Putamen (tissue), 1 donor: ENCODE data around the gene ERCC8.
"Not testable (repeated sequence)": the region's sequence is repeated elsewhere in the genome, so short reads cannot be mapped to it uniquely, and the experiment has no call there.

Source experiments
- DNase-seq: peaks from one replicate; pipeline ENCODE4 v3.0.0-alpha.2; 2016; ENCODE audit warnings: low spot score

The ERCC8 gene

DNA sequence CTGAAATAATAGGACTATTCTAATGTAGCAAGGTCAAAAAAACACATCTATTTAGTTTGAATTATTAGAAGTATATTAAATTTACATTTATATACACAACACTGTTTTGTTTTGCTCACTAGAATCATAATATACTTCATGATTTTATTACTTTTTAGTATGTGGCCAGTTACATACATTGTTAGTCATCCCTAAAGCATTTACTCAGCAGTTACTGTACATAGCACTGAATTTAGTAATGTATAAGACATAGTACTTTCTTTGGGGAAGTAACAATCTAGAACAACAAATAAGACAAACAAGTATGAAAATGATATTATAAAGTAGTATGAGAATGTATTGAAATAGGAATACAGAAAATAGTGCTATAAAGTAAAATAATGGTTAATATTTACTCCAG lies 28.2 kb downstream of the ERCC8 start:
- no peak for DNase-seq

GRCh38 chr5:60903356-60903755 lies 41.5 kb downstream of the ERCC8 start:
- DNase-seq = peak; percentile 18

DNA sequence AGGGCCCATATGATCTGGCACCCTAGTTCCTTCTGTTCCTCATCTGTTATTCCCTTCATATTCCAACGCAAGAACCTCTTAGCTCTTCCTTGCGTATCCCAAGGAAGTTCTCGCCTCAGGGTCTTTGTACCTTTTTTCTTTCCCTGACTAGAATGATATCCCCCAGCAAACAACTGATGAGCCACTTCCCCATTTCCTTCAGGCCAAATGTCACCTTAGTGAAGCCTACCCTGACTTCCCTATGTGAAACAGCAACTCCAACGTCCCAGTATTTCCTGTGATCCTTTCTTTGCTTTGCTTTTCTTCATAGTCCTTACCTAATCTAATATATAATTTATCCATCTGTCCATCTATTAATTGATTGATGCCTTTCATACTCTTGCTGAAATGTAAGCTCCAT lies 47.9 kb downstream of the ERCC8 start:
- DNase-seq = no peak

DNA sequence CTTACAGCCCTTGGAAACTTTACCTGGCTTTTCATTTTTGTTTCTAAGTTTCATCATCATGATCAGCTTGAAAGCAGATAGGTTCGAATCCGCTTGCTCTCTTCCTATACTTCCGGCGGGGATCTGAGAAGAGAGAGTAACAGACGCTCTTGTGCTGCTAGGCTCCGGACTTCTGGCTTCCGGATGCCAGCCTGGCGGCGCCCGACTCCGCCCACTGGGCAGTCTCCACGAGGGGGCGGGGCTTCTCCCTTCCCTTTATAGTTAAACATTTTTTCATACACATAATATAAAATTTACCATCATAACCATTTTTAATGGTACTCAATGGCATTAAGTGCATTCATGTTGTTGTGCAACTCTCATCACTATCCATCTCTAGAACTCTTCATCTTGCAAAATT lies 51.3 kb downstream of the ERCC8 start:
- DNase-seq = no peak

DNA sequence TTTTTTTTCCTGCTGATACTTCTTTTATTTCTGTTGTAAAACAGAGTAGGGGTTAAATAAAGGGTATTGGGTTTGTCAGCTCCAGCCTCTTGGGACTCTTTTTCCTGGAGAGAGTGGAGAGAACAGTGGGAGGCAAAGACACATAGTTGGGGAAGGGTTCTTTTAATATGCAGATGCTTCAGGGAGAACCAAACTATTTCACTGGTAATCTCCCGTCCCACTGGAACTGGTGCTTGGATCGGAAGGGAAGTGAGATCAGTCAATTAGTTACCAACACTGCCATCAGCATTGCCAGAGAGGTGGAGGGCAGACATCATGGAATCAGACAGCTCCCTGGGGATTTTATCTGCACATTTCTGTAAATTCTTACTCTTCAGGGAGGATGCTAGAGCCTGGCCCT lies 53.2 kb downstream of the ERCC8 start:
- no peak for DNase-seq

DNA sequence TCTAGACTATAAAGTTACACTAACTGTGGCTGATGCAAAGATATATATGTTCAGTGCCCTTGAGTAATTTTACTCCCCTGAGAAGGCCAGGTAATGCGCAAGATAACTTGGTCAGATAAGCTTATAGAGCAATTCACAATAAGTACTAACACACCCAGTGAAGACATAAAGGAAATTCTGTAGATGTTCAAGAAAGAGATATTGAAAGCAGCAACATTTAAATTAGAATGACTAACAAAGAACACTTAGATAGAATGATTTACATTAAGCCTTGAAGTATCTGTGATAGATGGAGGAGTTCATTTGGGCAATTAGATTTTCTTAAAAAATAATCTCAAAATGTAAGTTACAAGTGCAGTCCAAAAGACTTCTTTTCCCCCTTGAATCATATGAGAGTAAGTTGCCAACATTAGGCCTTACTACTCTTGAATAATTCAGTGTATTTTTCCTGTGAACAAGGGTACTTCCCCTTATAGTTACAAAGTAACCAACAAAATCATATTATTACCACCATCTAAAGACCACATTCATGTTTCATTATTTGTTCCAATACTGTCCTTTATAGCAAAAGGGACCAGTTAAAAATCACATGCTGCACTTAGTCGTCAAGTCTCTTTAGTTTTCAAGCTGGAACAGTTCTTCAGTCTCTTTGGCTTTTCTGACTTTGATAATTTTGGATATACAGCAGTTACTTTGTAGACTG lies 56.4 kb downstream of the ERCC8 start:
- no peak for DNase-seq

DNA sequence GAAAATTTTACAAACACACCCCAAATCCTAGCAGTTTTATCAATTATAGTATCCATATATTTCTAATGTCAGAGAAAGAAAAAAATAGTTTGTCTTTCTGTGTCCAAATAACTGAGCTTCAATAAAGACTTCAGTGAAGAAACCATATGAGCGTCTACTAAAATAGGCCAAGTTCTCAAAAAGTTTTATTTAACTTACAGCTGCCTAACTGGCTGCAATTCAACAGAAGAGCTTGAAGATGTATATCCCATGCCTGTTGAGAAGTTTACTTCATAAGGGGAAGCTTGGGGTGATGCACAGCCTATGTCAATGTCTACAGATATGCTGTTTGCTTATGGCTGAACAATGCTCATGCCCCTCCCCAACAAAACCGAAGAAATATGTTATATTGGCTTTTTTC lies 57.1 kb downstream of the ERCC8 start:
- no peak for DNase-seq

GRCh38 chr5:60887096-60887495 lies 57.8 kb downstream of the ERCC8 start:
- no peak for DNase-seq

- DNase-seq = no peak
Observed at GRCh38 chr5:60886158-60886557, 58.7 kb downstream of the ERCC8 start.

GRCh38 chr5:60883229-60883628 lies 61.6 kb downstream of the ERCC8 start:
- DNase-seq = no peak

- DNase-seq = no peak
Observed at GRCh38 chr5:60872892-60873291, 72.0 kb downstream of the ERCC8 start.

GRCh38 chr5:60870857-60871256 lies 74.0 kb downstream of the ERCC8 start:
- no peak for DNase-seq

DNA sequence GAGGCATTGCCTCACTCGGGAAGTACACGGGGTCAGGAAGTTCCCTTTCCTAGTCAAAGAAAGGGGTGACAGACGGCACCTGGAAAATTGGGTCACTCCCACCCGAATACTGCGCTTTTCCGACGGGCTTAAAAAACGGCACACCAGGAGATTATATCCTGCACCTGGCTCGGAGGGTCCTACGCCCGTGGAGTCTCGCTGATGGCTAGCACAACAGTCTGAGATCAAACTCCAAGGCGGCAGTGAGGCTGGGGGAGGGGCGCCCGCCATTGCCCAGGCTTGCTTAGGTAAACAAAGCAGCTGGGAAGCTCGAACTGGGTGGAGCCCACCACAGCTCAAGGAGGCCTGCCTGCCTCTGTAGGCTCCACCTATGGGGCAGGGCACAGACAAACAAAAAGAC lies 84.3 kb downstream of the ERCC8 start:
- DNase-seq = not testable (repeated sequence)

GRCh38 chr5:60856066-60856465 lies 88.8 kb downstream of the ERCC8 start:
- no peak for DNase-seq

DNA sequence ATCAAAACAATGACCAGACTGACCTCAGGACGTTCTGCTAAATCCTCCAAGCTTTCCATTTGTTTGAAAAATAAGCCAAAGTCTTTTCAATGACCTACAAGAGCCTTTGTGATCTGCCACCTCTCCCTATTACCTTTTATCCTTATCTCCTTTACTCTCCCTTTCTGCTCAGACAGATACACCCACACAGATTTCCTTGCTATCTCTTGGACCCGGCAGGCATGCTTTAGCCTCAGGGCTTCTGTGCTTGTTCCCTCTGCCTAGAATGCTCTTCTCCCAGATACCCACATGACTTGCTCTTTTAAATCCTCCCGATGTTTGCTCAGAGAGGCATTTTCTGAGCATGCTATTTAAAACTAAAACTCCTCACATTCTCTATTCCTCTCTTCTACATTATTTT lies 91.9 kb downstream of the ERCC8 start:
- DNase-seq = no peak

- no peak for DNase-seq
Observed at GRCh38 chr5:60852317-60852716, 92.6 kb downstream of the ERCC8 start.

DNA sequence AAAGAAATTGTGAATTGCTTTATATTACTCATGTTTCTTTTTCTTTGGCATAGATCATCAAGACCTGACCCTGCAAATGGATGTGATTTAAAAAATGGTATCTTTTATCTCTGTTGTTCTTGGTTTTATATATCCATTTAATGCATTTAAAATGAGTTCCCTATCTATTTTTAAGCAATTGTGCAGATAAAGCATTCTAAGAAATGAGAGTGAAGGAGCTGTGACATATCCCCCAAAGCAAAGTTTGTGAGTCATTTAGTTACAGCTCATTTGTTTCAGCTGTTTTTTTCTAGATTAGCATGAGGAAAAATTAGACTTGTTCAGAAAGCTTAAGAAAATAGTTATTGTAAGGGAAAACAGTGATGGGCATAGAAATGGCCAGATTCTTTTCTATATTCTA lies 93.2 kb downstream of the ERCC8 start:
- DNase-seq = no peak

DNA sequence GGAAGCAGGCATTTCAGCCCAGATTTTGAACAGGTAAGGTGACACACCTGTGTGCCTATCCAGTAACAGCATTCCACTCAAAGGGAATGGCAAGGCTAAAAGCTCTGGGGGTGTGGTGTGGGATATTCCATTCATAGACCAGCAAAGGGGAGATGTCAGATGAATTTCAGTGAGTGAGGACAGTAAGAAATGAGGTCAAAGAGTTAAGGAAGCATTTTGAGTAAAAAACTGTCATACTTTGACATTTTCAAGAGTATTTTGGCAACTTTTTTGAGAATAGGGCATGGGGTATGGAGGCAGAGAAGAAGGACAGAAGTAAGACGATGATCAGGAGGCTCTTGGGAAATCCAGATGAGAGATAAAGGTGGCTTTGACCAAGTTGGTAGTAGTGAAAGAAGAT lies 98.6 kb downstream of the ERCC8 start:
- DNase-seq = no peak

DNA sequence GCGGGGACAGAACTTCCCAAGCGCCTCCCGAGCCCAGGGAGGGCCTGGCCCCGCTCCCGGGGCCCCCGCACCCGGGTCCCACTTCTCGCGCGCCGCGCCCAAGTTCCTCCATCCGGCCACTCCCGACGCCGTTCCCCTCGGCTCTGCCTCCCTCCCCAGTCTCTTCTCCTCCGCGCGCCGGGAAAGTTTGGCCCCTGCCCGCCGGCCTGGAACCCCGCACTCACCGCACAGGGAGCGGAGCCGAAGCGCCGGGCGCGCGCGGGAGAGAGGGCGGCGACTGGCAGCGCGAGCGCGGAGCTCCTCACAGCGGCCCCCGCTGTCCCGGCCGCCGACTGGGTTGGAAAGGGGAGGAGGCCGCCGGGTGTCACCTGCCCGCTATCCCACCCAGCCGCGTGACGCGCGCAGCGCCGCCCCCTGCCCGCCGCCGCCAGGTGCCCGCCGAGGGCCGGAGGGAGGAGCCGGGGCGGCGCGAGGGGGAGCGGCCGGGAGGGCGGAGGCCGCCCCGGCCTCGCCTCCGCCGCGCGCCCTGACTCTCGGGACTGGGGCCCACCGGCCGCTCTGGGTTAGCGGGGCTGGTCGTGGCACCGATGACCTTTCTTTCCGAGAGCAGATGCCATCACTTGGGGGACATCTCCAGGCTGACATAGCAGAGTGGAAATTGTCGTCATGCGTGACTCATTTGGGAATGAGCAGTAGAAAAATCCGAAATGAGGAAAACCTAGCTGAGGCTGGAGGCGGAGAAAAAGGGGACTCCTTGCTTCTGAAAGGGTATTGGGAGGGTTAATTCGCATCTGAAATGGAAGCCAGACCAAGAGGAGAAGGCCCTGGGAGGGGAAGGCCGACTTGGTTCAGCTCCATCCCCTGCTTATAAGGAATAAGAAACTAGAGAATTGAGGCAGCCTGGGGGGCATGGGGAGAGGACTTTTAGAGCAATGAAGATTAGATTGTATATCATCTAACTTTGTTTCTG lies 100.6 kb downstream of the ERCC8 start, which contains the start of gene ELOVL7:
TSS of gene ELOVL7 (minus strand) at position 334 of the 970 bp plus-strand sequence. CDS start 56,872 bp downstream, outside the sequence.
- peak; percentile 70 for DNase-seq

GRCh38 chr5:60843386-60843935 lies 101.4 kb downstream of the ERCC8 start:
- DNase-seq = peak; percentile 17

DNA sequence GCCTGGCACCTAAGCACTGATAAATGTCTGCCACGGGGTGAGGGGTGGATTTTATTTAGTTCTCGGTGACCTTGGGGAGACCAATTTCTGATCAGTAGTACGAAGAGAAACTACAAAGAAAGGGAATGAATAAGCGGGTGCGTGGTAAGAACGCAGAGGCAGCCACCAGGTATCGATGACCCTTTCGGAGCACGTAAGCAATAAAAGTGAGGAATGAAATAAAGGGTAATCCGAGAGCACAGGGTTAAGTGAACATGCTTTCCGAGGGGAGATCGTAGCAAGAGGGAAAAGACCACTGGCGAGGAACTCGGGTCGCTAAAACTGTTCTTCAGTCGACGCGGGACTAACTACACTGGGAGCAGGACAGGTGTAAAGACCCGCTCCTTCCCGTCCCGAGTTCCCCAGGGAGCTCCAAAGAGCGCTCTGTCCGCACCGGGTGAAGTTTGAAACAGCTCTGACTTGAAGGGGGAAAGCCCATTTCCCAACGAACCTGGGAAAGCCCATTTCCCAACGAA lies 101.9 kb downstream of the ERCC8 start:
- no peak for DNase-seq

- DNase-seq = no peak
Observed at GRCh38 chr5:60841361-60841760, 103.5 kb downstream of the ERCC8 start.

- DNase-seq = no peak
Observed at GRCh38 chr5:60836131-60836530, 108.7 kb downstream of the ERCC8 start.
